Measurements from ENCODE around the gene NOTO. TPM values are rescaled to one million over a fixed set of nuclear protein-coding genes. Genes with fewer than 3 reads are reported as not detected.
A peak's percentile ranks its signal among the peaks of the same experiment; 100 is the strongest.
"Not testable (repeated sequence)": the region's sequence is repeated elsewhere in the genome, so short reads cannot be mapped to it uniquely, and the experiment has no call there.

The NOTO gene
- total and polyA plus RNA-seq, 12 donors, result 0.03 to 0.08 (median 0.05) TPM; not detected in 9

DNA sequence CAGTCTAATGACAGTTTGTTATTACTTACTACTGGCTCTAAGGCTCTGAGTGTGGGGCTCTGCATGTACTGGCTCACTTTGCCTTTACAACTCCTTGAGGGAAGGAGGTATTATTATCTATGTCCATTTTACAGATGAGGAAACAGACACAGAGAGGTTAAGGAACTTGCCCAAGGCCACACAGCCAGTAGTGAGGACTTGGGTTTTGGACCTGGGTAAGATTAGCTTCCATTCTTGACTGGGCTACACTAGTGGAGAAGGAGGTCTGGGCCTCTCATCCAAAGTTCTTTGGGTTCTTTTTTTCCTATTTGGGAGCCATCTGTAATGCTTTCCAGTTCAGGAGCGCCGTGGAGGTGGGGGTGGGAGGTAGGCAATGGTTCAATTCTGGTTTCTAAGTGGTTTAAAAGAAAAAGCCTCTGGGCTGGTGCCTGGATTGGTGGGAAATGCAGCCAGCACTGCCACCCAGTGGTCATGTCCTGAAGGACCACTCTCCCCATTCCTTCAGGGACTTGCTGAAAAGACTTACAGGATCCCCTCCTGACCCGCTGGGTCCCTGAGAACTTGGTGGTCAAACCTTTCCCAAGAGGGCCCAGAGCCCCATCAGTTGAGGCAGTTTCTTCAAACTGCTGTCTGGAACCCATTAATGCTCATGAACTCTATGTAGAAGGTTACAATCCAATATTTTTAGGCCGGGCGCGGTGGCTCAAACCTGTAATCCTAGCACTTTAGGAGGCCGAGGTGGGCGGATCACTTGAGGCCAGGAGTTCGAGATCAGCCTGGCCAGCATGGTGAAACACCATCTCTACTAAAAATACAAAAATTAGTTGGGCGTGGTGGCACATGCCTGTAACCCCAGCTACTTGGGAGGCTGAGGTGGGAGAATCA is 38.6 kb upstream of the NOTO start:
- TF ChIP-seq, protein P1, sequence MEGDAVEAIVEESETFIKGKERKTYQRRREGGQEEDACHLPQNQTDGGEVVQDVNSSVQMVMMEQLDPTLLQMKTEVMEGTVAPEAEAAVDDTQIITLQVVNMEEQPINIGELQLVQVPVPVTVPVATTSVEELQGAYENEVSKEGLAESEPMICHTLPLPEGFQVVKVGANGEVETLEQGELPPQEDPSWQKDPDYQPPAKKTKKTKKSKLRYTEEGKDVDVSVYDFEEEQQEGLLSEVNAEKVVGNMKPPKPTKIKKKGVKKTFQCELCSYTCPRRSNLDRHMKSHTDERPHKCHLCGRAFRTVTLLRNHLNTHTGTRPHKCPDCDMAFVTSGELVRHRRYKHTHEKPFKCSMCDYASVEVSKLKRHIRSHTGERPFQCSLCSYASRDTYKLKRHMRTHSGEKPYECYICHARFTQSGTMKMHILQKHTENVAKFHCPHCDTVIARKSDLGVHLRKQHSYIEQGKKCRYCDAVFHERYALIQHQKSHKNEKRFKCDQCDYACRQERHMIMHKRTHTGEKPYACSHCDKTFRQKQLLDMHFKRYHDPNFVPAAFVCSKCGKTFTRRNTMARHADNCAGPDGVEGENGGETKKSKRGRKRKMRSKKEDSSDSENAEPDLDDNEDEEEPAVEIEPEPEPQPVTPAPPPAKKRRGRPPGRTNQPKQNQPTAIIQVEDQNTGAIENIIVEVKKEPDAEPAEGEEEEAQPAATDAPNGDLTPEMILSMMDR (IDR thresholded peaks at IDR 0.05), result peak; percentile 75 to 88 (median 82)
- no peak for TF ChIP-seq POLR2A (IDR thresholded peaks at IDR 0.05)
- Histone ChIP-seq H3K27me3 (peaks cover 3% of the 10 kb centered on the region), H3K9me3 (replicated peaks in 1 of 3) (no peaks in the 10 kb centered on the region), H3K4me1 (replicated peaks in 1 of 2) (no peaks in the 10 kb centered on the region), H3K36me3 (replicated peaks in 1 of 2) (no peaks in the 10 kb centered on the region), H3K27ac (no peak overlapping the region), H3K4me3 (no peak overlapping the region)
- DNase-seq, result peak; percentile 54 to 88 (median 75)
- intact Hi-C loops (cut with DNase I), result loop anchor here in 1 of 2 donors (5.0 kb wide), 1 partner anchor 76 kb away; no protein-coding TSS in a partner anchor
- WGBS, 4 donors, result 50 to 59% (median 53%) methylated on average over 8 to 10 of the region's 10 CpGs

DNA sequence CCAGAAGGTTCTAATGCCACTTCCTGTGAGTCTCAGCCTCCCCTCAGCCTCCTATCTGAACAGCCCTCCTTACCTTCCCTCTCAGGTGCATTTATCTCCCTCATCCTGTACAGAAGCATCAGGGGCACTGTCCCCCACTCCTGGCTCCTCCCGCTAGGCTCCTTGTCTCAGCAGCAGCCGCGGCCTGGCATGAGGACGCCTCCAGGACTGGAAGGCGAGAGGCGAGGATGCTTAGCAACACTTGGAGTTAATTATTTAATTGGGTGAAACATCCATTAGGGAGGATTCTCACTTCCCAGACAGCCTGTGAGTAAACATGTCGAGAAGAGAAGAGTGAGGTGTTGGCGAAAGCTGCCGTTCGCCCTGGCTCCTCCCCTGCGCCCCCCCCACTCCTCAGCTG is 36.4 kb upstream of the NOTO start:
- 50 to 72% (median 57%) methylated on average over 6 to 11 of the region's 11 CpGs for WGBS, 4 donors
- H3K4me3 ChIP-seq; H3K36me3 ChIP-seq (replicated peaks in 1 of 2); intact Hi-C loops (cut with DNase I); H3K27ac ChIP-seq; DNase-seq; H3K4me1 ChIP-seq (replicated peaks in 1 of 2); H3K27me3 ChIP-seq; H3K9me3 ChIP-seq (replicated peaks in 1 of 3): not testable (repeated sequence)

DNA sequence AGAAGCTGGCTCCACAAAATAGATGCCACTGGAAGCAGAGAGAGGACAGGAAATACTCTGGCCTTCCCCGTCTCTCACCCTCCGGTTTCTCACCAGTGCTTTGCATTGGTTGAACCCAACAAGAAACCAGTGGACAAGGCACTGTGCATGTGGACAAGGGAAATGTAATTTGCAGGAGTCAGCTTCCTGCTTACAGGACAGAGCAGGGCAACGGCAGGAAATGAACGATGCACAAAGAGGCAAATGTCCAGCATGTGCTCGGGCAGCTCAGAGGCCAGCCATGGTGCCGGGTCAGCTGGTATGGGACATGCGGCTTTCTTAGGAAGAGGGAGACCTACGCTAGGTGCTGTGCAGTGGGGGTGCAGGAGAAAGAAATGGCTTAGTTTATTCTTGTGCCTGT is 35.6 kb upstream of the NOTO start:
- H3K4me3 ChIP-seq; DNase-seq; H3K4me1 ChIP-seq (replicated peaks in 1 of 2); H3K27ac ChIP-seq; H3K9me3 ChIP-seq (replicated peaks in 1 of 3); intact Hi-C loops (cut with DNase I); H3K27me3 ChIP-seq; H3K36me3 ChIP-seq (replicated peaks in 1 of 2): not testable (repeated sequence)
- 67 to 100% (median 78%) methylated on average over 1 to 5 of the region's 8 CpGs for whole genome bisulfite sequencing, 4 donors

DNA sequence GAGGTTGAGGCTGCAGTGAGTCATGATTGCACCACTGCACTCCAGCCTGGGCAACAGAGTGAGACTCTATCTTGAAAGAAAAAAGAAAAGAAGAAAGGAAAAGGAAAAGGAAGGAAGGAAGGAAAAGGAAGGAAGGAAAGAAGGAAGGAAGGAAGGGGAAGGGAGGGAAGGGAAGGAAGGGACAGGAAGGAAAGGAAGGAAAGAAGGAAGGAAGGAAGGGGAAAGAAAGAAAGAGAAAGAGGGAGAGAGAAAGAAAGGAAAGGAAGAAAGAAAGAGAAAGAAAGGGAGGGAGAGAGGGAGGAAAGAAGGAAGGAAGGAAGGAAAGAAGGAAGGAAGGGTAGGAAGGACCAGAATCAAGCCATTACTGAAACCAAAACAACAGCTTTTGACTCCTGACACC is 34.0 kb upstream of the NOTO start:
- H3K27me3 ChIP-seq; H3K4me1 ChIP-seq (replicated peaks in 1 of 2); H3K4me3 ChIP-seq; H3K9me3 ChIP-seq (replicated peaks in 1 of 3); DNase-seq; H3K36me3 ChIP-seq (replicated peaks in 1 of 2); intact Hi-C loops (cut with DNase I); H3K27ac ChIP-seq: not testable (repeated sequence)

DNA sequence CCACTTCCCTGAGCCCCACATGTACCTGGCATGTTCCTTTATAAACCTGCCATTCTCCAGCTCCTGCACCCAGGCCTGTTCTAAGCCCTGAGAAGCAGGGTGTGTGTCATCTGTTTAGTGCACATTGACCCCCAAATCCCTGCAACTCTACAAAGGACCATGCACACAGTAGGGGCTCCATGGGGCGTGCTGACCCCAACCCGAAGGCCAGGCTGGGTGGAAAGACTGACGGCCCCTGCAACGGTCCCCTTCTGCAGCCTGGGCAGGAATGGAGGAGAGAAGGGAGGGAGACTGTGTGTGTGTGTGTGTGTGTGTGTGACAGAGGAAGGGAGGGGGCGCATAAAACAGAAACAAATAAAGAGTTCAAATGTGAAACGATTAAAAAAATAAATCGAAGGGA is 32.0 kb upstream of the NOTO start:
- intact Hi-C loops (cut with DNase I), result loop anchor here in 1 of 2 donors (10.0 kb wide), 1 partner anchor 176 kb away; no protein-coding TSS in a partner anchor

DNA sequence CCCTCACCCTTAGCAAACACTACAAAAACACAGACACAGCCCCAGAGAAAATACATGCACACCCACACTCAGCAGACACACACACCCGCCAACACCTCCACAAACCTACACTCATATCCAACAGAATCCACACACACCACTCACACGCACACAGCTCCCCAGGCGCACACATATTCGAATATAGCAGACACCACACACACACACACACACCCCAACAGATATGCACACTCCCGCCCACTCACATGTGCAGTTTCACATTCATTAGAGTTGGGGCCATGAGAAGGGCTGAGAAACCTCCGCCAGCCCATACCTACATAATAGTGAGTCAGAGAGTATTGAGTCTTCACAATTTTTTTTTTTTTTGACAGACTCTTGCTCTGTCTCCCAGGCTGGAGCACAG is 29.4 kb upstream of the NOTO start:
- intact Hi-C loops (cut with DNase I), result loop anchor here in 1 of 2 donors (10.0 kb wide), 1 partner anchor 178 kb away; no protein-coding TSS in a partner anchor
- 79 to 92% (median 84%) methylated on average over 6 of the region's 6 CpGs for WGBS, 4 donors
- TF ChIP-seq POLR2A (IDR thresholded peaks at IDR 0.05), result no peak
- TF ChIP-seq, protein P1 (IDR thresholded peaks at IDR 0.05), result no peak

More for the DNA sequence above, 32.0 kb upstream of the NOTO start:
- 56 to 79% (median 73%) methylated on average over 4 to 7 of the region's 7 CpGs; no CpG with 5 or more reads in 1 of the 4 donors for WGBS, 4 donors
- H3K27ac ChIP-seq; H3K27me3 ChIP-seq; H3K4me1 ChIP-seq (replicated peaks in 1 of 2); H3K9me3 ChIP-seq (replicated peaks in 1 of 3); H3K4me3 ChIP-seq; DNase-seq; H3K36me3 ChIP-seq (replicated peaks in 1 of 2): not testable (repeated sequence)

More for the DNA sequence above, 29.4 kb upstream of the NOTO start:
- H3K4me1 ChIP-seq (replicated peaks in 1 of 2), result peaks cover 17 to 18% of the 10 kb centered on the region in 2 donors
- no peaks in the 10 kb centered on the region for H3K36me3 ChIP-seq (replicated peaks in 1 of 2)
- no peak overlapping the region for H3K4me3 ChIP-seq
- no peak for DNase-seq
- H3K27me3 ChIP-seq, result peaks cover 3% of the 10 kb centered on the region
- H3K9me3 ChIP-seq (replicated peaks in 1 of 3), result no peaks in the 10 kb centered on the region
- no peak overlapping the region for H3K27ac ChIP-seq

Data from adrenal gland (tissue), 12 donors.